GM19099 (cell line): ENCODE data around the gene ZFR2.

Experiments
- POLR2A ChIP-seq: IDR thresholded peaks from 3 replicates; pipeline ENCODE4 v1.6.1; 2011; ENCODE audit warnings: low read depth; ENCODE audit not compliant: insufficient read length; ENCODE audit errors: extremely low read depth

The ZFR2 gene

GRCh38 chr19:3814648-3815047 is 54.2 kb downstream of the ZFR2 start:
- no peak for TF ChIP-seq POLR2A

DNA sequence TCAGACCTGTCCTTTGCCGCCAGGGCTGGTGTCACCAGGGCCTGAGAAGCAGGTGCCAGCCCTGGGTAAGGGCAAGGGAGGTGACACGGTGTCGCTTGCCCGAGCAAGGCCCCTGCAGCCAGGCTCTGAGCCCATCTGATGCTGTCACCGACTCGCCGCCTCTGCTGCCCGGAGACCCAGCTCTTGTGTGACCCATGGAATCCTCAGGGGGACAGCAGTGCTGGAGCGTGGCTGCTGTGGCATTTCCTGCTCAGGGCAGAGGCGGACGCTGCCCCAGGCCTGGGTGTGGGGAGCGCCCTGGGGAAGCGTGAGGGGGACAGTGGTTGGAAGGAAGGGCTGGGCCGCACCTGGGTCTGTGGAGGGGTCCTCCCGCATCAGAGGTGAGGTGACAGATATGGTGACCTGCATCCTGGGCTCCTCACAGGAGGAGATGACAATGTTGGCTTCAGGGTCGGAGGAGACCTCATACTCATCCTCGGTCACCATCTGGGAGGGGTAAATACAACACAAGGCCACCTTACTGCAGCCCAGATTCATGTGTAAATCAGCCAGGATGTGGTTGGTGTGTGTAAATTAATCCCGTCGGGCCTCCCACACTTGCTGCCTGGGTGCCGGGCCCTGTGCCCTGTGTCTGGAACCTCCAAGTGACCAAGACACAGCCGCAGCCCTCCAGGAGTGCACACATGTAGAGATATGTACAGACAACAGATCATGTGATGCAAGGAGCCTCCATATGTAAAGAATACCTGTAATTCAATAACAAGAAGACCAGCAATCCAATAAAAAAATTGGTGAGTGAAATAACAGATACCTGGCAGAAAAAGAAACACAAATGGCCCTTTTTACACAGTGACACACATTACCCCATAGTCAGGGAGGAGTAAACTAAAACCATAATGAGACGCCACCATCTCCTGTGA is 55.1 kb downstream of the ZFR2 start:
- no peak for TF ChIP-seq POLR2A

DNA sequence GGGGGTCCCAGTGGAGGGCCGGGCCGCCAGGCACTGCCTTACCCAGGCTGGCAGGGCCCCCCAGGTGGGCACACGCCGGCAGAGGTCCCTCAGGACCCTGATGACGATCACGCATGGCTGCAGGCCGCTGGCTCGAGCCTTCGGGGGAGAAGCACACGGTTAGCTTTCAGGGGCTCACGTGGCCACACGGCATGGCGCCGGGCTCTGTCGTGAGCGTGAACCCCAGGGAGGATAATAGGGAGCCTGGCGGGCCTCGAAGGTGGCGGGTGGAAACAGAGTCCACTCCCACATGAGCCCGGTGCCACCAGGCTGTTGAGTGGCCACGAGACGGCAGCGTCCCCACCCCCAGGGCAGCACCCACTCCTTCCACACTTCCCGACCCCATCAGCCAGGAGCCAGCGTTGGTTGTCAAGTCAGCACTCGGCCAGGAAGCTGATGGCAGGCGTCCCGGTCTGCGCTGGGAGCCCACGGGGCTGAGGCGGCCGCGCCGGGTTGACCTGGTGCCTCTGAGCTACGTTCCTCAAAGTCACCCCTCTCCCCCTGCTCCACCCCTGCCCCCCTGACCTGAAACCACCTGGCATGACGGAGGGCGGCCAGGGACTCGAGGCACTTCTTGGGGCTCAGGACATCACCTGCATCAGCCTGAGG is 58.0 kb downstream of the ZFR2 start:
- TF ChIP-seq POLR2A, result no peak

- TF ChIP-seq POLR2A, result peak; percentile 30
Measured at GRCh38 chr19:3809881-3810707, 58.7 kb downstream of the ZFR2 start.

- no peak for TF ChIP-seq POLR2A
Measured at GRCh38 chr19:3808420-3809143, 60.3 kb downstream of the ZFR2 start.

DNA sequence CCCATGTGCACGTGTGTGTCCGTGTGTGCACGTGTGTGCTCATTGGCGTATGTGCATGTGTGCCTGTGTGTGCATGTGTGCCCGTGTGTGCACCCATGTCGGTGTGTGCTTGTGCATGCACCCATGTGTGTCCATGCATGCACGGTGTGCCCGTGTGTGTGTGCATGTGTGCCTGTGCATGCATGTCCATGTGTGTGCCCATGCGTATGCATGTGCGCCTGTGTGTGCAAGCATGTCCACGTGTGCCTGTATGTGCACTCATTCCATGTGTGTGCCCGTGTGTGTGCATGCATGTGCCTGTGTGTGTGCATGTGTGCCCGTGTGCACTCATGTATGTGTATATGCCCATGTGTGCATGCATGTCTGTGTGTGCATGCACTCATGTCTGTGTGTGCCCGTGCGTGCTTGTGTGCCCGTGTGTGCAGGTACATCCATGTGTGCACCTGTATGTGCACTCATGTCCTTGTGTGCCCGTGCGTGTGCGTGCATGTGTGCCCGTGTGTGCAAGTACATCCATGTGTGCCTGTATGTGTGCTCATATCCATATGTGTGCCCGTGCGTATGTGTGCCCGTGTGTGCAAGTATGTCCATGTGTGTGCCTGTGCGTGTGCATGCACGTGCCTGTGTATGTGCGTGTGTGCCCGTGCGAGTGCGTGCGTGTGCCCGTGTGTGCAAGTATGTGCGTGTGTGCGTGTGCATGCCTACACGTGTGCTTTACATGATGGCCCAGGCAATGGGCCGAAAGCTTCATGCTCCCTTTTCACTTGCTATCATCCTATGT is 61.1 kb downstream of the ZFR2 start:
- TF ChIP-seq POLR2A, result no peak

GRCh38 chr19:3807131-3807480 is 61.7 kb downstream of the ZFR2 start:
- no peak for TF ChIP-seq POLR2A

- TF ChIP-seq POLR2A, result no peak
Measured at GRCh38 chr19:3805859-3806258, 63.0 kb downstream of the ZFR2 start.

- TF ChIP-seq POLR2A, result no peak
Measured at GRCh38 chr19:3804429-3804828, 64.4 kb downstream of the ZFR2 start.

DNA sequence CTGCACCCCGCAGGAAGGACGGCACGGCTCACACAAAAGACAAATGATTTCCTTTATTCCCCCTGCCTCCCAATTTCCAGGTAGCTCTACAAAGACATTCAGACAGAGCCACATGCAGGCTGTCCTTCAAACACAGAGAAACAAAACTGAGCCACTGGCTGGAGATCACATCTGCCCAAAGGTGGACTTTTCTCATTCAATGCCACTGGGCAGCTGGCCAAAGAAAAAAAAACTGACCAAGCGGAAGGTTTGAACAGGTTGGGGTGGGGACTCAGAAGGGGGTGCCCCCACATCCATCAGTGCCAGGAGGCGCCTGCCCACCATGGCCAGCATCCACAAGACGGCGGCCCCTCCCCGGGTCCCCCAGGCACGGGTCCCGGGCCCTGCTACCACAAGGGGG is 64.9 kb downstream of the ZFR2 start:
- TF ChIP-seq POLR2A, result no peak

GRCh38 chr19:3803114-3803888 is 65.5 kb downstream of the ZFR2 start:
- no peak for TF ChIP-seq POLR2A

DNA sequence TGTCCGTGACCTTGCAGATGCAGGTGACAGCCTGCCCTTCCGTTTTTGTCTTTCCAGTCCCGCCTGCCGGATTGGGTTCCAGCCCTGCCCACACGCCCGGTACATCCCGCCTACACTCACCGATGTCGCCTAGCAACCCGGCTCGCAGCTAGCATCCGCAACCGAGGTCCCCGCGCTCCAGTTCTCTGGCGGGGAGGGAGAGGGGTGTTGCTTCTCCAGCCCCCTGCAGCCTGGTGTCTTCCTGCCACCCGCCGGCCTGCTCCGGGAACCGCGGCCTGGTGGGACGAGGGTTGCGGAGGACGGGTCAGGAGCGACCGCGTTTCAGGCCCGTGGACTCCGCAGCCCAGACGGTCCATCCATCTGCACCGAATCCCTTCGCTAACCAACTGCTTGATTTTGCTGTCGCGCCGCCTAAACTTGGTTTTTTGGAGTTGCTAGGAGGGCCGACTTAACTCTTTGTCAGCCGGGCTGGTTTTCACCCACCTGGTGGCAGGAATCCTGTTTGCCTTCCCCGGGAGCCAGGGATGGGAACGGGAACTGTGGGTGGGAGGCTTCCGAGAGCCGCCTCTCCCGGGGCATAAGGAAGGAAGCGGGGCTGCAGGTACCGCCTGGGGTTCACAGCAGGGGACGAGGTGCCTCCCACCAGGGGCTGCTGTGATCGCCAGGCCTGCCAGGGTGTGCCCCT is 67.3 kb downstream of the ZFR2 start:
- TF ChIP-seq POLR2A, result no peak

- no peak for TF ChIP-seq POLR2A
Measured at GRCh38 chr19:3800996-3801395, 67.8 kb downstream of the ZFR2 start.
